ENCODE measurements around the gene FOXB2. TPM values are rescaled to one million over a fixed set of nuclear protein-coding genes. Genes with fewer than 3 reads are reported as not detected.
A peak's percentile ranks its signal among the peaks of the same experiment; 100 is the strongest.

FOXB2 gene
- total and polyA plus RNA-seq, 2 of the 8 experiments (the other 6 are each of a cell fraction or from before 2014, with no cell fraction given), result 0.15 to 0.22 TPM

DNA sequence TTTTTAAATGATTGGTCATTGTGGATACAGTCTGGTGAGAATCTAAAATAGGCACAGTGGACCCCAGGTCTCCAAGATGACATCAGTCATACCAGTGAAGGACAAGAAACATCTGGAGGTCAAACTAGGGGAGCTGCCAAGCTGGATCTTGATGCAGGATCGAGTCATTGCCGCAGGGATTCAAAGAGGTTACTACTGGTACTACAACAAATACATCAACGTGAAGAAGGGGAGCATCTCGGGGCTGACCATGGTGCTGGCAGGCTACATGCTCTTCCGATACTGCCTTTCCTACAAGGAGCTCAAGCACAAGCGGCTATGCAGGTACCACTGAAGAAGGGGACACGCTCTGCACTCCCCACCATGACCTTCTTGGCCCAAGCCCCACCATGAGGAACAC lies 20.9 kb downstream of the FOXB2 start:
- Histone ChIP-seq H3K23ac (ENCODE audit: insufficient read length) (no peak overlapping the region), H3K4me3 (ENCODE audit: extremely low read depth in 1 of 4, insufficient read depth in 2 of 4, low read depth in 3 of 4, low read length in 4 of 4) (no peak overlapping the region), H3K56ac (replicated peaks; ENCODE audit: insufficient read length, low read depth, low read length) (no peak overlapping the region), H2BK12ac (ENCODE audit: low read depth, low read length) (0 out of 2 replicates have a peak overlapping the region, but pooled peaks have one; percentile 55), H3K79me2 (ENCODE audit: control insufficient read depth in 1 of 2, insufficient read depth in 2 of 2, low read length in 2 of 2) (no peaks in the 10 kb centered on the region), H3K27ac (ENCODE audit: low read depth, low read length) (no peak overlapping the region), H3K18ac (ENCODE audit: extremely low read depth, low read length) (no peak overlapping the region; the same call in 1 of the 2 replicates), H3K14ac (ENCODE audit: insufficient read length) (no peak overlapping the region), H2BK15ac (ENCODE audit: low read length) (no peak overlapping the region; the same call in 1 of the 2 replicates), H2AFZ (ENCODE audit: low read length) (no peak overlapping the region), H4K5ac (ENCODE audit: insufficient read length, low read depth, low read length) (no peak overlapping the region), H2BK5ac (ENCODE audit: low read depth, low read length) (peak overlapping the region; percentile 86; the same call in 1 of the 2 replicates), H3K79me1 (ENCODE audit: low read depth, low read length) (no peaks in the 10 kb centered on the region), H3K9me3 (ENCODE audit: insufficient read depth in 2 of 2, low read depth in 1 of 2, low read length in 1 of 2) (no peaks in the 10 kb centered on the region), H4K8ac (ENCODE audit: extremely low read depth, insufficient read depth, low read length) (no peak overlapping the region), H2BK120ac (replicated peaks; ENCODE audit: low read depth, low read length) (no peak overlapping the region), H3K23me2 (ENCODE audit: low read depth, low read length) (peaks cover 2% of the 10 kb centered on the region), H4K20me1 (replicated peaks in 1 of 2; ENCODE audit: control insufficient read depth in 1 of 2, insufficient read depth in 2 of 2, low read length in 2 of 2) (no peaks in the 10 kb centered on the region), H2BK20ac (ENCODE audit: low read length) (peak overlapping the region; percentile 80; the same call in 1 of the 2 replicates), H4K91ac (replicated peaks; ENCODE audit: insufficient read length, low read length) (peak overlapping the region; percentile 97), H3K4me1 (replicated peaks in 1 of 4; ENCODE audit: control insufficient read depth in 3 of 4, insufficient read depth in 4 of 4, low read length in 3 of 4) (peaks cover 0 to 14% (median 8%) of the 10 kb centered on the region in 4 experiments; a peak in 6 of 7 replicates), H3K9ac (replicated peaks in 1 of 4; ENCODE audit: extremely low read depth in 1 of 4, low read depth in 3 of 4, low read length in 3 of 4) (no peak overlapping the region; a peak in 1 of 7 replicates), H3K4me2 (ENCODE audit: insufficient read depth in 1 of 2, low read depth in 2 of 2, low read length in 2 of 2) (no peak overlapping the region), H3K4ac (replicated peaks; ENCODE audit: insufficient read length, low read depth, low read length) (no peak overlapping the region), H3K27me3 (replicated peaks in 1 of 4; ENCODE audit: control insufficient read depth in 3 of 4, extremely low read depth in 1 of 4, insufficient read depth in 3 of 4, low read length in 3 of 4) (peaks cover 0 to 13% (median 7%) of the 10 kb centered on the region in 4 experiments; a peak in 5 of 7 replicates), H2AK5ac (ENCODE audit: low read depth, low read length) (peak overlapping the region; percentile 78; the same call in 1 of the 2 replicates), H3K36me3 (ENCODE audit: control insufficient read depth in 2 of 4, insufficient read depth in 4 of 4, low read length in 3 of 4) (no peaks in the 10 kb centered on the region)
- CTCF ChIA-PET (ENCODE audit: partially characterized antibody), result interaction anchor here (0.8 to 3.4 kb wide), 4 partner anchors 23 to 111 kb away, joined by 3 to 14 read pairs (median 4); no protein-coding TSS in a partner anchor
- FAIRE-seq, result peak; percentile 73
- TF ChIP-seq RAD21 (IDR thresholded peaks at IDR 0.05 in 1 of 2, conservative IDR thresholded peaks at IDR 0.05 in 1 of 2; ENCODE audit: low read depth in 2 of 2, low read length in 2 of 2) (0 out of 4 replicates have a peak, but pooled peaks of 1 of the 2 experiments have one; percentile 7), SIX5 (IDR thresholded peaks at IDR 0.05; ENCODE audit: low read depth, low read length) (no peak)
- POLR2A ChIA-PET (ENCODE audit: partially characterized antibody), result no interaction called here
- WGBS, 2 experiments (ENCODE audit: extremely low coverage in 1 of 2, insufficient coverage in 1 of 2, insufficient read length in 1 of 2, insufficient replicate concordance in 2 of 2, low coverage in 1 of 2, low lambda C conversion rate in 2 of 2, missing lambda C conversion rate in 1 of 2), result 79% methylated on average over 7 of the region's 7 CpGs; no CpG with 5 or more reads in 1 of the 2 experiments
- no peak for DNase-seq (ENCODE audit: low read depth in 1 of 2, low spot score in 2 of 2)

Measured in H1 (cell line).